Measurements from ENCODE around the gene STX17.

GRCh38 chr9:99907208-99907532 is 716 bp downstream of the STX17 start:
- TF ChIP-seq GATA3 (IDR thresholded peaks at IDR 0.05; ENCODE audit: low read depth, low read length): no peak
- TF ChIP-seq GATA2 (IDR thresholded peaks at IDR 0.05; ENCODE audit: low read depth, low read length): no peak
